Activated CD8-positive, alpha-beta memory T cell treated with anti-CD3 and anti-CD28 coated beads, Interleukin-2, amount 10 ng/mL, durations not matched to agents 7 days and 5 days (primary cell): ENCODE results near the gene COL6A1. TPM values are rescaled to one million over a fixed set of nuclear protein-coding genes. Genes with fewer than 3 reads are reported as not detected.

Source experiments
- ATAC-seq: fragments of 150-1000 bp; cut with Tn5 transposase; one replicate; pipeline ENCODE4 v1.10.0; 2021; ENCODE audit warnings: moderate library complexity
- CTCF ChIA-PET: fragments of 350-600 bp; sonication (Branson Sonifier 250); formaldehyde crosslinking; loops from one replicate; lab custom pipeline; 2021; ENCODE audit warnings: antibody characterized with exemption; lab: Charles Lee
- DNase-seq: peaks from one replicate; pipeline ENCODE4 v3.0.0-alpha.2; 2020
- H3K27ac Mint-ChIP-seq: one replicate; pipeline ENCODE4 v1.8.0; 2021; ENCODE audit warnings: mild to moderate bottlenecking, mixed read lengths
- H3K27me3 Mint-ChIP-seq: one replicate; pipeline ENCODE4 v1.8.0; 2021; ENCODE audit warnings: mixed read lengths
- H3K36me3 Mint-ChIP-seq: one replicate; pipeline ENCODE4 v1.8.0; 2021; ENCODE audit warnings: mild to moderate bottlenecking, mixed read lengths
- H3K4me1 Mint-ChIP-seq: one replicate; pipeline ENCODE4 v1.8.0; 2021; ENCODE audit warnings: mixed read lengths
- H3K4me3 Mint-ChIP-seq: one replicate; pipeline ENCODE4 v1.8.0; 2021; ENCODE audit warnings: mild to moderate bottlenecking, moderate library complexity, mixed read lengths
- H3K9me3 Mint-ChIP-seq: one replicate; pipeline ENCODE4 v1.8.0; 2022; ENCODE audit warnings: low read depth, mixed read lengths
- total RNA-seq, 2 experiments: library from RNA; stranded (reverse); gene quantifications; one replicate each; pipeline ENCODE4 v1.2.3, GENCODE V29; 2021

Gene COL6A1
- total RNA-seq, 2 experiments from 2014 or later: 0.12 to 5.4 TPM

DNA sequence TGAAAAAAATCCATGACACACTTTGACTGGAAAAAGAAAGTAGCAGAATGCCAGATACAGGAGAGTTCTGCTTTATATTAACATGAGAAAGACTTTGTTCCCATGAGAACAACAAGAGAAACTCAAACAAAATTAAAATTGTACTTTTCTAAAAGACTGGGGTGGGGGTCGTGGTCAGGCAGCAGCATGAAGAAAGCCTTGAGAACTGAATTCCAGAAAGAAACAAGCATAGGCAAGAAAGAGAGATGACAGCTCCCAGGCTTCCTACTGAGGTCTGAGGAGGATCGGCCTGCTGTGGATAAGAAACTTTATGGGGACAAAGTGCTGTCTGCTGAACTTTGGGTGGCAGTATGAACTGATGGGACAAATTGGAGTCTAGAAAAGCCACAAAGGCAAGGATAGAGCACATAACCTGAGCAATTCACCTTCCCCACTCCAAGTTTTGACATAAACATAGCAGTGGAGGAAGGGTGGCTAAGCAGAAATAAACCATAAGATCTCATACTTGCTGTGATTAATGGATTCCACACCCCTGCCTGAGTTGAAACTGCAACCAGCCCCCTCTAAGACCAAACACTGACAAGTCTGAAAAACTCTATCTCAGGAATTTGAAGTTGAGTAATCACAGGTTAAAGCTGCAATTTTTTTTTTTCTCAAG is 43.7 kb downstream of the COL6A1 start:
- ATAC-seq (no peak), DNase-seq (no peak)
- Mint-ChIP-seq H3K4me3 (no peak overlapping the region), H3K36me3 (no peaks in the 10 kb centered on the region), H3K4me1 (no peaks in the 10 kb centered on the region), H3K27me3 (peaks cover 22% of the 10 kb centered on the region), H3K9me3 (peaks cover 3% of the 10 kb centered on the region), H3K27ac (no peak overlapping the region)
- CTCF ChIA-PET: no interaction called here

DNA sequence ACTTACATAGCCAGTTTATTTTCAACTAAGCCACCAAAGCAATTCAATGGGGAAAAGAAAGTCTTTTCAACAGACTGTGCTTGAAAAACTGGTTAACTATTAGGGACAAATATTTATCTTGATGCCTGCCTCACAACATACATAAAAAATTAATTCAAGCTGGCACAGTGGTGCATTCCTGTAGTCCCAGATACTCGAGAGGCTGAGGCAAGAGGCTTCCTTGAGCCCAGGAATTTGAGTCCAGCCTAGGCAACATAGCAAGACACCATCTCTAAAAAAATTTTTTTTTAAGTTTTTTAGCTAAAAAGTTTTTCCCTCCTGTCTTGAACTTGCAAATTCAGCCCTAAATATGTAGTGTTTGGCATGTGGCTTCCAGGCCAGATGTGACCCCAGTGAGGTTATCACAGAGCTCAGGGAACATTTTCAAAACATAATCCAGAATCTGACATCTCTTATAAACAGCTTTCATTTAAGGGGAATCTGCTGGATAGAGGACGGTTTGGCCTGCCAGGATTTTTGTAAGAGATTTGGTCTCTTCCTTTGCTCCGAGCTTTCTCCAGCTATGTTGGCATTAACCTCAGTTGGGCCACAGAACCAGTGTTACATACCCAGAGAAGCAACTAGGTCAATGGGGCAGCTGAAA is 46.4 kb downstream of the COL6A1 start:
- Mint-ChIP-seq H3K36me3 (no peaks in the 10 kb centered on the region), H3K9me3 (peaks cover 3% of the 10 kb centered on the region), H3K4me3 (no peak overlapping the region), H3K27me3 (peaks cover 22% of the 10 kb centered on the region), H3K27ac (no peak overlapping the region), H3K4me1 (no peaks in the 10 kb centered on the region)
- CTCF ChIA-PET: no interaction called here
- ATAC-seq (no peak), DNase-seq (no peak)

DNA sequence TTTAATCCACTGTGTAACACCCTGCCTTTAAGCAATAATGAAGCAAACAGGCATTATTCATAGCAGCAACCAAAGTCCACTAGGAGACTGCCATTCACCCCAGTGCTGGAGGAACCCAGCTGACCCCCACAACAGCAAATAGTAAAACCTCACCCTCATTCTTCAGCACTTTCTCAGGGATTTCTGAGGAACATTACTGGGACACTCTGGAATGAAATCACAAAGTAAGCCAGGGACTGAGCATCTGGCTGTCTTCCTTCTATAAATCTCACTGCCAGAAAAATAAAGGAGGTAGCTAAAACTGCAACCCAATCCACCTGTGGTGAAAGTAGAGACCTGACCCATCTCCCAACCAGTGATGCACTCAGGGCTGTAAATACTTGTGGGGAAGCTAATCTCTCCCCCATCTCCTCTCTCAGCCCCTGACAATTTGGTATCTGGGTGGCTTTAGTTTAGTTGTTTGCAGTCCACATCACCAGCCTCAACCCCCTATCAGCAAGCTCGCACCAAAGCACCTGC is 47.1 kb downstream of the COL6A1 start:
- no peak for ATAC-seq
- no peaks in the 10 kb centered on the region for H3K4me1 Mint-ChIP-seq
- H3K27me3 Mint-ChIP-seq: peaks cover 22% of the 10 kb centered on the region
- H3K4me3 Mint-ChIP-seq: no peak overlapping the region
- no peak overlapping the region for H3K27ac Mint-ChIP-seq
- CTCF ChIA-PET: no interaction called here
- no peaks in the 10 kb centered on the region for H3K36me3 Mint-ChIP-seq
- DNase-seq: no peak
- peaks cover 3% of the 10 kb centered on the region for H3K9me3 Mint-ChIP-seq

DNA sequence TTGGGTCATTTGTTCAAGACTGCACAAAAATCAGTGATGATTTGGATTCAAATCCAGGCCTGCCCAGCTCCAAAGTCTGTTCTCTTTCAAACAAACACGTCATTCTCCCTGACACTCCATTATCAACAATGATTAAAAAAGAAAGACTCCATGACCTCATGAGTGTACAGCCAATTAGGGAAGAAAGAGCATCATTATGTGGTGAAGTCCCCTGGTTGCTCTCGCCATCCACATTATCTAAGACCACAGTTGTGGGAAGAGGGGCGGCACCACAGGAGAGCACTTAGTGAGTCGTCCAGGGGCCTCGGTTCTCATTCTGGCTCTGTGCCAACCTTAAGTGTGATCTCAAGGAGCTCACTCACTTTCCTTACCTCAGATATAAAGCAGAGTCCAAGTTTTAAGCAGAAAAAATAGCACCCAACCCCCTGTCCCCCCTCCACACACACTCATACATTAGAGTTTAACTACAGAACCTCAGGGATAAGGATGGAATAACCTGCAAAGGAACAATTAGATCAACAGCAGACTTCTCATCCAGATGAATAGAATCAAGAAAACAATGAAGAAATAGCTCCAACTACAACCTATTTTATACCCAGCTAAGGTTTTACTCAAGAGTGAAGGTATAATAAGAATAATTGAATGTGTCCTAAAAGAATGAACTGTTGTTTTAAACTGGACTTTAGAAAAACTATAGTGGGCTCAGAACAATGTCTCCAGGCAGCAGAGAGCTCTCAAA is 47.8 kb downstream of the COL6A1 start:
- ATAC-seq: no peak
- Mint-ChIP-seq H3K27me3 (peaks cover 19% of the 10 kb centered on the region), H3K4me1 (no peaks in the 10 kb centered on the region), H3K4me3 (no peak overlapping the region), H3K27ac (no peak overlapping the region), H3K9me3 (peaks cover 3% of the 10 kb centered on the region), H3K36me3 (no peaks in the 10 kb centered on the region)
- DNase-seq: no peak
- CTCF ChIA-PET: no interaction called here

DNA sequence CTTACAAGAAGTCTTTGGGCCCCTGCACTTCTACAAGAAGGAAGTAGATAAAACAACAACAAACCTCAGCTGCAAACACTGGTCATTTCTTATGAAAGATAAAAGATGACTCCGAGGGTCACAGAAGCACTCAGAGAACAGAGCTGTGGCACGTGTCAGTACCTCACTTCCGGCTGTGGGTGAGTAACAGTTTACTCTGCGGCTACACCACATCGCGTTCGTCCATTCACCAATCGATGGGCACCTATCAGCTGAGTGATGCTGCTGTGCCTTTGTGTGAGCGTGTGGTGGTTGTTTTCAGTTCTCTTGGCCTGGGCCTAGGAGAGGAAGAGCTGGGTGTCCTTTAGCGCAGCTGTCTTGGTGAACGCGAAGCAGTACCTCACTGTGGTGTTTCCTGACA is 49.9 kb downstream of the COL6A1 start:
- H3K27ac Mint-ChIP-seq: no peak overlapping the region
- DNase-seq (no peak), ATAC-seq (no peak)
- H3K9me3 Mint-ChIP-seq: peaks cover 3% of the 10 kb centered on the region
- H3K36me3 Mint-ChIP-seq: no peaks in the 10 kb centered on the region
- peaks cover 6% of the 10 kb centered on the region for H3K27me3 Mint-ChIP-seq
- CTCF ChIA-PET: no interaction called here
- H3K4me1 Mint-ChIP-seq: no peaks in the 10 kb centered on the region
- no peak overlapping the region for H3K4me3 Mint-ChIP-seq

DNA sequence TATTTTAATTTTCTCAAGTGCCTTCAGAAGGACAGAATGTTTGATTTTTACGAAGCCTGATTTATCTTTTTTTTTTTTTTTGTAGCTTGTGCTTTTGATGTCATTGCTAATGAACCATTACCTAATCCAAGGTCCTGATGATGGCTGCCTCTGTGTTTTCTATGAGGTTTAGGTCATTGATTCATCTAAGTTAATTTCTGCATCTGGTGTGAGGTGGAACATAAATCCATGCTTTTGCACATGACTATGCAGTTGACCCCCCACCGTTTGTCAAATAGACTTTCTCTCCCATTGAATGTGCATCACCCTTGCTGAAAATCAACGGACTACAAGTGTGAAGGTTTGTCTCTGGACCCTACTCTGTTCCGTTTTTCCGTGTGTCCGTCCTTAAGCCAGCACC is 50.5 kb downstream of the COL6A1 start:
- CTCF ChIA-PET: no interaction called here
- H3K9me3 Mint-ChIP-seq: peaks cover 3% of the 10 kb centered on the region
- H3K4me1 Mint-ChIP-seq: no peaks in the 10 kb centered on the region

DNA sequence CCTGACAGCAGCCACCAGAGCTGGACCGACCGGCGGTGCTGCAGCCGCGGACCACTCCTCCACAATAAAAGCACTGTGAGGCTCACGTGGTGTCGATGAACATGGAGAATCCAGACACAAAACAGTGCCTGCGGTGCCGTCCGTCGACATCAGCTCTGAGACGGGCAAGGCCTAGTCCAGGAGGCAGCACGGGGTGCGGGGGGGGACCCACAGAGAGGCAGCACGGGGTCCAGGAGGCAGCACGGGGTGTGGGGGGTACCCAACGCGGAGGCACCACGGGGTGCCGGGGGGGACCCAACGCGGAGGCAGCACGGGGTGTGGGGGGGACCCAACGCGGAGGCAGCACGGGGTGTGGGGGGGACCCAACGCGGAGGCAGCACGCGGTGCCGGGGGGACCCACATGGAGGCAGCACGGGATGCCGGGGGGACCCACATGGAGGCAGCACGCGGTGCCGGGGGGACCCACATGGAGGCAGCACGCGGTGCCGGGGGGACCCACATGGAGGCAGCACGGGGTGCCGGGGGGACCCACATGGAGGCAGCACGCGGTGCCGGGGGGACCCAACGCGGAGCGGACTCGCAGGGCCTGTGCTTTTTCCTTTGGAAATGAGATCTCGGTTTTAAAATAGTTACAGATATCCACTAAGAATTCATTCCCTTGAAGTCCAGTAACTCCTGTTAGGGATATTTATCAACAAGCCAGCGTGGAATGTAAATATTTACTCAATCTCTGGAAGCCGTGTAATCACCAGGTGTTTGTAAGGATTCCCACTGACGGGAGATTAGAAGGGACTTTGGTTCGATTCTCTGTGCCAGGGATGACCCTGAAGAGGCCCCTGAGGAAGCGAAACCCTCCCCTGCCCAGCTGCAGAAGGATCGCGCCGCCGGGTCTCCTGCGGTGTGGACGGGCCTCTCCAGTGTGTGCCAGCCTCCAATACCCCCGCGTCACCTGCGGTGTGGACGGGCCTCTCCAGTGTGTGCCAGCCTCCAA is 52.1 kb downstream of the COL6A1 start:
- H3K4me1 Mint-ChIP-seq: no peaks in the 10 kb centered on the region
- H3K36me3 Mint-ChIP-seq: no peaks in the 10 kb centered on the region
- H3K27me3 Mint-ChIP-seq: no peaks in the 10 kb centered on the region
- DNase-seq (no peak), ATAC-seq (no peak)
- H3K4me3 Mint-ChIP-seq: no peak overlapping the region
- H3K9me3 Mint-ChIP-seq: peaks cover 3% of the 10 kb centered on the region
- H3K27ac Mint-ChIP-seq: no peak overlapping the region
- CTCF ChIA-PET: no interaction called here

More for the DNA sequence above, 50.5 kb downstream of the COL6A1 start:
- peaks cover 6% of the 10 kb centered on the region for H3K27me3 Mint-ChIP-seq
- H3K4me3 Mint-ChIP-seq: no peak overlapping the region
- DNase-seq (no peak), ATAC-seq (no peak)
- H3K36me3 Mint-ChIP-seq: no peaks in the 10 kb centered on the region
- H3K27ac Mint-ChIP-seq: no peak overlapping the region

DNA sequence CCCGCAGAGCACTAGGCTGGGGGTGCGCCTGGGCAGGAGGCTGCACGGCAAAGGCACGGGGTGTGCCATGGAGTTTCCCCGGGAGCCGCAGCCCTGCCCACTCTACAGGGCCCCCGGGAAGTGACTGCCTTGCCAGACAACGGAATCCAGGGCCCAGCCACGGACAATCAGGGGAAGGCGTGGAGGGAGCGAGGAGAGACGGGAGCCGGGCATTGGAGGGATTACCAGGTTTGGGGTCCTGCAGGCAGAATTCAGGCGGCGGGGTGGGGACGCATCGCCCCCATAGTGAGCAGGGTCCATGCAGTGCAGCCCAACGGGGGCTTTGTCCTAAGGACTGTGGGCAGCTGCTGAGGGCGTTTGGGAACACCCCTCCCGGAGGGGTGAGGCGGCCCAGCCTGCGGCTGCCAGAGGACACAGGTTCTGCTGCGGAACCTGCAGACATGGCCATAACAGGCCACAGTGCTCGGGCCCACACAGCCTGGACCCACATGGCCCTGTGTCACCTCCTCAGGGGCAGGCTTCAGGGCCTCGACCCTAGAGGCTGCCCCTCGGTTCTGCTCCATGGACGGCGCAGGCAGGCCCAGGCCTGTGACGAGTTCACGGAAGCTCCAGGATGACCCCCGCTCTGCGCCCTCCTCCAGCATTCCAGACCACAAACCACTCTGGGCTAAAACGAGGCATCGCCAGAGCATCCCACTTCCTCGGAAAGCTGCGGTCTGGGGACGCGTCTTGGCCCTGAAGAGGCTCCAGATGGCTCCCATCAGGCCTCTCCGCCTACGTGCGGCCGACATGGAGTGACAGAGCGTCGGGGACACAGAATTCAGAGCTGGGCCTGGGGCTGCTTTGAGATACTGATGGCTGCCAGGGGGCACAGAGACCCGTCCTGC is 54.5 kb downstream of the COL6A1 start:
- H3K4me3 Mint-ChIP-seq: no peak overlapping the region
- CTCF ChIA-PET: no interaction called here
- H3K4me1 Mint-ChIP-seq: no peaks in the 10 kb centered on the region
- H3K27ac Mint-ChIP-seq: no peak overlapping the region
- no peaks in the 10 kb centered on the region for H3K9me3 Mint-ChIP-seq
- ATAC-seq (no peak), DNase-seq (no peak)
- H3K36me3 Mint-ChIP-seq: no peaks in the 10 kb centered on the region
- H3K27me3 Mint-ChIP-seq: no peaks in the 10 kb centered on the region

DNA sequence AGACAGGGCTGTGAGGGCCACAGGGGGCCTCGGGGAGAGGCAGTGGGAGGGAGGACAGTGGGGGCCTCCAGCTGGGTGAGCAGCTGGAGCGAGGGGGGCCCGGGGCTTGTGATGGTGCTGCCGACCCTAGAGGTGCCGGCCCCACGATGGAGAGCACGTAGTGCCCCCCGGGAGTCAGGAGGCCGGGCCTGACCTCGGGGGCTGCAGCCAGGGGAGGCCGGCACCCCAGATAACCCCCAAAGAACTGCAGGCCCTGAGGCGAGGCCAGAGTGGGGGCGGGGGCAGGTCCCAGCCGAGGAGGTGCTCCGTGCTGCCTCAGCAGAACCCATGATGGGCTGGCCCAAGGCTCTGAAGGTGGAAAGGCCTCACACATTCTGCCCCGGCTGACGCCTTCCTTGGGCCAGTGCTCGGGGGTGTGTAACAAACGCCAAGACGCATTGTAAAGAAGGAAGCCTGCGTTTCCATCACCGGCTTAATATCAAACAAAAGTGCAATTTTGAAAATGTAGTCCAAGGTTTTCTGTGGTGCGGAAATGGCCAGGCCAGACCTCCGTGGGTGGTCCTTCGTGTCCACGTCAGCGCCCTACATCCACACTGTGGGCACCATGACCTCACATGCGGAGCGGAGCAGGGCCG is 55.2 kb downstream of the COL6A1 start:
- H3K36me3 Mint-ChIP-seq: no peaks in the 10 kb centered on the region
- H3K4me3 Mint-ChIP-seq: no peak overlapping the region
- no peaks in the 10 kb centered on the region for H3K9me3 Mint-ChIP-seq
- H3K27ac Mint-ChIP-seq: no peak overlapping the region
- no peaks in the 10 kb centered on the region for H3K4me1 Mint-ChIP-seq
- no peaks in the 10 kb centered on the region for H3K27me3 Mint-ChIP-seq
- CTCF ChIA-PET: no interaction called here
- DNase-seq: no peak
- ATAC-seq: no peak

DNA sequence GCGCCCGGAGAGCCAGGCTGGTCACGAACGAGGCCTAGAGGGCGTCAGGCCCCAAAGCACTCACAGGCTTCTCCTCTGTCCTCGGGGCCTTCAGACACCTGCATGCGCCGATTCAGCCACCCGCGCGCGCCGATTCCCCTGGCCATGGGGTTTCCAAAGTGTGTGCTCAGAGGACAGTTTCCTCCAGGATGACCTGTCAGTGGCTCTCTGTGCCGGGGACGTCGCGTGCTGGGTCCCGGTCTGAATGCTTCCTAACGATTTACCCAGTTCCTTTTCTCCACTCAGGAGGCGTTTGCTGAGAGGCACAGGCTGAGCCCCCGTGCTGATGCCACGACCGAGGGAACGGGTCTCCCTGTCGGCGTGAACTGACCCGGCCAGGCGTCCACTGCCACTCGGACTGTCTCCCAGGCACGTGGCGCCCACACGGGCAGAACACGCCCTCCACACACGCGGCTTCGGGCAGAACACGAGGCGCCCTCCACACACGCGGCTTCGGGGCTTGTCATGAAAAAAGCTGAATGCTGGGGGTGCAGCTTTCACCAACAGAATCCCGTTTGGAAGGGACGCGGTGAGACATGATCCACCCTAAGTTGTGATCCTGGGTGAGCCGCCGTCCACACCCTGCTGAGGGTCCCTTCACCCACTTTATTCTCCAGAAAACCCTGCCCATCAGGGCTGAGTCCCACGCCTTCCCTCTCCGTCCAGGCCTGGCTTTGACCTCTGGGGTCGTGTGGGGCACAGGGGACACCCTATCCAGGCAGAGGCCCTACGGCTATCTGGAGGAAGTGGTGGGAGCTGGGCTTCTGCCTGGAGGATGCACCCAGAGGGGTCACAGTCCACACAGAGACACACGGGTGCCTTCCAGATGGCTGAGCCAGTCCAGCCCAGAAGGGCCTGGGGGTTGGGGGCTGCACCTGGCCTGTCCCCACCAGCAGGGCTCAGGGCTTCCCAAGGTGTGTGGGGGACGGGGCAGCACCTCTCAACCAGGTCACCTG is 56.1 kb downstream of the COL6A1 start:
- DNase-seq (no peak), ATAC-seq (no peak)
- no peaks in the 10 kb centered on the region for H3K36me3 Mint-ChIP-seq
- H3K4me3 Mint-ChIP-seq: no peak overlapping the region
- CTCF ChIA-PET: no interaction called here
- H3K27me3 Mint-ChIP-seq: no peaks in the 10 kb centered on the region
- no peaks in the 10 kb centered on the region for H3K4me1 Mint-ChIP-seq
- H3K9me3 Mint-ChIP-seq: no peaks in the 10 kb centered on the region
- H3K27ac Mint-ChIP-seq: no peak overlapping the region

DNA sequence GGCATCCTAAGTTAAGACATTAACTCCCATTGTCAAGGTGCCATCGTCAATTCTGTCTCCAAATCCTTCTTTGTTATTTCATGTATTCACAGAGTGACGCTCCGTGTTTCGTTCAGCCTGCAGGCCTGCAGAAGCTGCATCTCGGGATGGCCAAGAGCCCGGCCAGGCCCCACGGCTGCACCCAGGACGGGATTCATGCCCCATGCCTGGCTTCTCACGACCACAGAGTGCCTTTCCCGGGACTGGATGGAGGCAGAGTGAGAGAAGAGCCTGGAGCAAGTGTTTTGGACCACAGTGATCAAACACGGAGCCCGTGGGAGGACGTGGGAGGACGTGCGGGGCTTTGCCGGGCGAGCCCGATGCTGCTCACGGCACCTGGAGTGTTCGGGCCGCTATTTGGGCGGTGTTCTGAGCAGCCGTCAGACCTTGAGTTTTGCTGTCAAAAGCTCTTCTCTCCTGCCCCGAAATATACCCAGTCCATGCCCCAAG is 56.8 kb downstream of the COL6A1 start:
- H3K27me3 Mint-ChIP-seq: no peaks in the 10 kb centered on the region
- H3K4me3 Mint-ChIP-seq: no peak overlapping the region

More for the DNA sequence above, 56.8 kb downstream of the COL6A1 start:
- Mint-ChIP-seq H3K27ac (no peak overlapping the region), H3K4me1 (no peaks in the 10 kb centered on the region), H3K9me3 (no peaks in the 10 kb centered on the region), H3K36me3 (no peaks in the 10 kb centered on the region)
- ATAC-seq: no peak
- CTCF ChIA-PET: no interaction called here
- no peak for DNase-seq
